K562 (cell line): Measurements from ENCODE around the gene SYNM. TPM values are rescaled to one million over a fixed set of nuclear protein-coding genes. Genes with fewer than 3 reads are reported as not detected.

Experiments used
- ATAC-seq: fragments of 200-7000 bp; cut with Tn5 transposase; 3 replicates; pipeline ENCODE4 v1.9.1; 2020; ENCODE audit warnings: moderate library complexity
- BruUV-seq: library from RNA; stranded (reverse); fragments of 400-500 nt; replicated peaks from 2 replicates; lab custom pipeline; 2021; lab: Mats Ljungman, UMichigan
- CTCF ChIA-PET: fragments of 300-600 bp; formaldehyde crosslinking; extraction: SDS; loops from one replicate; lab custom pipeline; 2021; ENCODE audit warnings: low intra/inter-chr PET ratio; lab: Yijun Ruan, JAX
- POLR2A ChIA-PET: fragments of 300-600, 350-650 bp; sonication (Branson Sonifier 250); formaldehyde crosslinking; extraction: SDS; loops from one replicate; lab custom pipeline; 2021; ENCODE audit warnings: antibody characterized with exemption, inconsistent platforms; lab: Yijun Ruan, JAX
- DNase-seq, 4 experiments: peaks; one replicate each; pipeline versions ENCODE4 v3.0.0 to v3.0.0-alpha.2; 2011 to 2018; ENCODE audit warnings: low spot score in 3 of 4, mixed read lengths in 3 of 4; ENCODE audit errors: extremely low read depth in 1 of 4
- FAIRE-seq: peaks from 2 replicates; lab custom pipeline; 2011; peaks lifted over from hg19 to GRCh38; lab: Jason Lieb, UNC
- H2AFZ ChIP-seq: 2 replicates; pipeline ENCODE4 v1.6.0; 2011; ENCODE audit warnings: low read depth, low read length, control low read depth, inconsistent platforms
- H3K27ac ChIP-seq: fragments of 200-600 bp; 3 replicates; pipeline ENCODE4 v1.8.0; 2011; ENCODE audit warnings: low read depth, mild to moderate bottlenecking, control low read depth, inconsistent platforms, low read length, moderate library complexity, mixed read lengths; ENCODE audit errors: extremely low read depth
- H3K27me3 ChIP-seq, 2 experiments: fragments of 300-600 bp in 1 of 2; 2 replicates in 1 of 2; 3 replicates in 1 of 2; pipeline versions ENCODE4 v1.6.0 to v1.8.0; 2011; ENCODE audit warnings: inconsistent platforms in 2 of 2, low read length in 2 of 2, mild to moderate bottlenecking in 1 of 2, mixed read lengths in 1 of 2, moderate library complexity in 1 of 2; ENCODE audit not compliant: control insufficient read depth in 2 of 2, insufficient read depth in 2 of 2
- H3K36me3 ChIP-seq: fragments of 300-600 bp; 3 replicates; pipeline ENCODE4 v1.8.0; 2011; ENCODE audit warnings: mild to moderate bottlenecking, low read length, inconsistent platforms; ENCODE audit not compliant: control insufficient read depth, insufficient read depth
- H3K4me1 ChIP-seq, 2 experiments: fragments of 200-600 bp in 1 of 2; replicated peaks in 1 of 2; 2 replicates in 1 of 2; 3 replicates in 1 of 2; pipeline versions ENCODE4 v1.5.1 to v1.8.0; 2011; ENCODE audit warnings: inconsistent platforms in 2 of 2, low read length in 2 of 2, mild to moderate bottlenecking in 1 of 2, mixed read lengths in 1 of 2, moderate library complexity in 1 of 2; ENCODE audit not compliant: control insufficient read depth in 2 of 2, insufficient read depth in 2 of 2
- H3K4me2 ChIP-seq: 2 replicates; pipeline ENCODE4 v1.6.1; 2011; ENCODE audit warnings: low read length, control low read depth, inconsistent platforms, mixed read lengths; ENCODE audit not compliant: insufficient read depth
- H3K4me3 ChIP-seq: fragments of 200-600 bp; sonication (generic), shearing (Covaris generic); 2 replicates; pipeline ENCODE4 v1.5.1; 2016; ENCODE audit warnings: control low read depth, inconsistent platforms
- H3K79me2 ChIP-seq: fragments of 200-600 bp; 3 replicates; pipeline ENCODE4 v1.8.0; 2011; ENCODE audit warnings: low read length, inconsistent platforms; ENCODE audit not compliant: control insufficient read depth, insufficient read depth
- H3K9ac ChIP-seq, 2 experiments: 2 replicates each; pipeline versions ENCODE4 v1.6.0 to v1.6.1; 2011; ENCODE audit warnings: low read depth in 2 of 2, low read length in 2 of 2, control low read depth in 1 of 2, inconsistent platforms in 1 of 2, mild to moderate bottlenecking in 1 of 2, mixed read lengths in 1 of 2; ENCODE audit not compliant: insufficient read depth in 1 of 2
- H3K9me1 ChIP-seq: one replicate; pipeline ENCODE4 v1.6.0; 2011; ENCODE audit warnings: inconsistent platforms, mild to moderate bottlenecking, low read length, moderate library complexity; ENCODE audit not compliant: control insufficient read depth, insufficient read depth
- H3K9me3 ChIP-seq: replicated peaks from 2 replicates; pipeline ENCODE4 v1.5.1; 2011; ENCODE audit warnings: low read depth, low read length, inconsistent platforms; ENCODE audit not compliant: control insufficient read depth, insufficient read depth
- H4K20me1 ChIP-seq: replicated peaks from 2 replicates; pipeline ENCODE4 v1.6.1; 2011; ENCODE audit warnings: low read length, inconsistent platforms, mixed read lengths; ENCODE audit not compliant: control insufficient read depth, insufficient read depth
- BMI1 ChIP-seq: fragments of 150-350 bp; IDR thresholded peaks from 2 replicates; pipeline ENCODE4 v1.6.1; 2014; ENCODE audit warnings: low read length
- CREB3 ChIP-seq: fragments of 450-650 bp; conservative IDR thresholded peaks from 2 replicates; pipeline ENCODE4 v1.6.1; 2016; ENCODE audit warnings: missing genetic modification characterization, low read depth, mild to moderate bottlenecking, missing compliant biosample characterization, moderate library complexity
- FOXK1 ChIP-seq: sonication (generic); formaldehyde crosslinking; IDR thresholded peaks from 2 replicates; pipeline ENCODE4 v1.8.0; 2022; ENCODE audit warnings: missing genetic modification reagents, mild to moderate bottlenecking, borderline replicate concordance
- FUS ChIP-seq: fragments of 200-400 bp; formaldehyde crosslinking; optimal IDR thresholded peaks from 2 replicates; pipeline ENCODE3; 2017; ENCODE audit warnings: low read depth, low read length
- GATA2 ChIP-seq: sonication (generic); formaldehyde crosslinking; IDR thresholded peaks from 2 replicates; pipeline ENCODE4 v1.4.0; 2020; ENCODE audit warnings: mild to moderate bottlenecking, missing genetic modification reagents
- HMGXB4 ChIP-seq: sonication (generic); formaldehyde crosslinking; IDR thresholded peaks from 2 replicates; pipeline ENCODE4 v1.8.1; 2023; ENCODE audit warnings: mild to moderate bottlenecking, missing genetic modification reagents
- PRDM10 ChIP-seq: fragments of 450-650 bp; IDR thresholded peaks from 2 replicates; pipeline ENCODE4 v1.6.1; 2018; ENCODE audit not compliant: partially characterized antibody
- TCF7 ChIP-seq: sonication (generic); IDR thresholded peaks from 2 replicates; pipeline ENCODE4 v1.6.1; 2016; ENCODE audit warnings: antibody characterized with exemption, borderline replicate concordance
- THRAP3 ChIP-seq: fragments of 450-650 bp; IDR thresholded peaks from 2 replicates; pipeline ENCODE4 v1.6.1; 2016; ENCODE audit warnings: mild to moderate bottlenecking, inconsistent platforms, borderline replicate concordance
- USF2 ChIP-seq: sonication (generic); formaldehyde crosslinking; IDR thresholded peaks from 2 replicates; pipeline ENCODE4 v1.5.0; 2020; ENCODE audit warnings: missing genetic modification reagents
- ZFP36 ChIP-seq: fragments of 150-350 bp; IDR thresholded peaks from 2 replicates; pipeline ENCODE4 v1.6.1; 2018; ENCODE audit warnings: low read length, low read depth; ENCODE audit not compliant: partially characterized antibody
- WGBS: fragments of 100-300 bp; shearing (Covaris generic); methylation state at CpG from one replicate; pipeline ENCODE4 v1.1.6; 2016; ENCODE audit warnings: low coverage, mixed read lengths; ENCODE audit not compliant: insufficient coverage; ENCODE audit errors: missing lambda C conversion rate; 5-methylcytosine and 5-hydroxymethylcytosine counted together
- in situ Hi-C: fragments of 300-500 bp; cut with MboI; formaldehyde crosslinking; loops from 4 replicates; pipeline ENCODE4 v1.15.0; 2018; ENCODE audit warnings: inconsistent platforms, mixed read lengths
- intact Hi-C: fragments of 100-400 bp; cut with micrococcal nuclease; formaldehyde crosslinking; loops from 2 replicates; pipeline ENCODE4 v1.14.2; 2022
- polyA plus RNA-seq, 8 experiments: library from polyadenylated mRNA; depleted of rRNA in 4 of 8; stranded (reverse) in 5 of 8; unstranded in 3 of 8; fragments of >200 nt; fragmentation: Nextera tagmentation in 2 of 8; fragmentation: Illumina TruSeq in 1 of 8; extraction: Ambion mirVana in 2 of 8; extraction: Trizol in 1 of 8; gene quantifications; 2 replicates each; pipeline versions ENCODE4 v1.2.1 to v1.2.3, GENCODE V29; 2011 to 2014; ENCODE audit warnings: inconsistent platforms in 1 of 8, missing spikeins in 1 of 8
- total RNA-seq, 7 experiments: library from RNA; depleted of rRNA in 6 of 7; stranded (reverse); fragments of >200 nt in 6 of 7; fragmentation: Illumina TruSeq in 2 of 7; extraction: Trizol in 2 of 7; gene quantifications; 2 replicates each; pipeline versions ENCODE4 v1.2.1 to v1.2.3, GENCODE V29; 2011 to 2021; ENCODE audit warnings: low replicate concordance in 1 of 7

Gene SYNM
- total and polyA plus RNA-seq, 9 of the 15 experiments (the other 6 are each of a cell fraction or from before 2014, with no cell fraction given): 0.01 to 0.42 (median 0.13) TPM

GRCh38 chr15:99131441-99132023 lies 26.7 kb downstream of the SYNM start (continued):
- TF ChIP-seq HMGXB4 (CRISPR knock-in tag) (no peak), ZFP36 (no peak), CREB3 (tag) (no peak), FOXK1 (CRISPR knock-in tag) (no peak), THRAP3 (no peak), FUS (no peak)
- TF ChIP-seq, all 486 proteins: peak for 0

- CTCF ChIA-PET: no interaction called here
- Histone ChIP-seq H4K20me1 (no peaks in the 10 kb centered on the region; the same call in 1 of the 2 replicates), H2AFZ (no peak overlapping the region), H3K36me3 (no peaks in the 10 kb centered on the region), H3K4me2 (no peak overlapping the region), H3K79me2 (no peaks in the 10 kb centered on the region), H3K27ac (no peak overlapping the region), H3K9ac (no peak overlapping the region), H3K4me3 (no peak overlapping the region), H3K9me1 (no peaks in the 10 kb centered on the region), H3K27me3 (peaks cover 31 to 61% of the 10 kb centered on the region in 2 experiments), H3K4me1 (no peaks in the 10 kb centered on the region; a peak in 1 of 5 replicates), H3K9me3 (no peaks in the 10 kb centered on the region)
- DNase-seq (no peak), ATAC-seq (no peak), FAIRE-seq (no peak)
- in situ Hi-C loops (no loop called here), intact Hi-C loops (no loop called here)
- no TSS peak for BruUV-seq
- 7% methylated on average over 4 of the region's 4 CpGs for WGBS
- POLR2A ChIA-PET: interaction anchor here (0.5 kb wide), 1 partner anchor 18 kb away, joined by 4 read pairs; no protein-coding TSS in a partner anchor
- TF ChIP-seq GATA2 (CRISPR knock-in tag): no peak
- TF ChIP-seq USF2: no peak
- no peak for TF ChIP-seq BMI1
- no peak for TF ChIP-seq FUS
- TF ChIP-seq PRDM10: no peak
- no peak for TF ChIP-seq TCF7
Observed at GRCh38 chr15:99132122-99132521, 27.2 kb downstream of the SYNM start.
